A204.1 (cell line): Measurements from ENCODE around the gene GLI3.

ENCODE experiments used
- FAIRE-seq: peaks from 2 replicates; lab custom pipeline; 2012; peaks lifted over from hg19 to GRCh38; lab: Jason Lieb, UNC

Gene GLI3

GRCh38 chr7:41995632-41996271 lies 241.3 kb downstream of the GLI3 start:
- no peak for FAIRE-seq

DNA sequence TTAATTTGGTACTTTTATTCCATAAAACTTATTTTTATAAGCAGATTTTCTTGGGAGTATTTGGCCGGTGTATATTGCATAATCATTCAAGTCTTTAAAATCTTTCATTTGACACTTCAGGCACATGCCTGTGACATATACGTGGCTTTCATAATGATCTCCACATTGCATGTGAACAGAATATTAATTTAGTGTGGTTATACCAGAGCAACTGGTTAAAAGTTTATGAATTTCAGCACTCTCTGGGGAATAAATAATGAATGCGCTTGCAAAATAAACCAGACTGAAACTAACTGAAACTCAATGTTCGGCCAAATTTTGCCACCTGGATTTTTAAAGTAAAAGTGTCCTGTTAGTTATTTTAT lies 242.3 kb downstream of the GLI3 start:
- no peak for FAIRE-seq

DNA sequence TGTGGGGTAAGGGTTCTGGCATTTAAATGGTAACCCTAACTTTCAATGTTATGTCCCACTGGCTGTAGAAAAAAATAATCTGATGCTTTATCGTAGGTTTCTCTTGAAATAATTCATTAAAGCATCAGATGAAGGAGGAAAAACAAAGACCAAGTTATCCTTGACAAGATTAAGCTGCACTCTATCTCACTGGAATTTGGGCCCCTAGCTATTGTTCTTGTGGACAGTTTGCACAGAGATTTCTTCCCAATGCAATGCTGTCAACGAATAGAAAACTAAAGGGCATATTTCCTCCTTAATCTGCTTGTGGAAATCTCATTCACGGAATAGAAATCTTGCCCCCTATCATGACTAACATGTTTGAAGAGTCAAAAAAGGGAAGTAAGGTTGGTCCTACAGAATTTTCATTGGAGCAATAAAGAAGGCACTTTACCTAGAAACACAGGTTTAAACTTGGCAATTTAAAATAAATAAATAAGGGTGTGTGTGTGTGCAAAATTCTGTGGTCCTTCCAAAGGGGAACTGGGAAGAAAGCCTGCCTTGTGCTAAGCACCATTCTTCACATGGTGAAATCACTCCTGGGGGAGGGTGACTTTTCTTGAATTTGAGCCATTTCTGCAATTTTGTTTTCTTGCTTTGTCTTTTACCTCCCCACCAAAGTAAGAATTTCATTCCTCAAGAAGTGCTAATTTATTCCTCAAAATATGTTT lies 242.8 kb downstream of the GLI3 start:
- no peak for FAIRE-seq

- FAIRE-seq, result no peak
These were observed 243.8 kb downstream of the GLI3 start for GRCh38 chr7:41992881-41993867.

- FAIRE-seq, result no peak
These were observed 252.1 kb downstream of the GLI3 start for GRCh38 chr7:41984888-41985287.

GRCh38 chr7:41981046-41982040 lies 255.7 kb downstream of the GLI3 start:
- FAIRE-seq, result no peak

- FAIRE-seq, result no peak
These were observed 257.1 kb downstream of the GLI3 start for GRCh38 chr7:41979834-41980307.

- no peak for FAIRE-seq
These were observed 258.2 kb downstream of the GLI3 start for GRCh38 chr7:41978858-41979257.

GRCh38 chr7:41977661-41978060 lies 259.3 kb downstream of the GLI3 start:
- no peak for FAIRE-seq

- no peak for FAIRE-seq
These were observed 259.8 kb downstream of the GLI3 start for GRCh38 chr7:41977151-41977651.

- no peak for FAIRE-seq
These were observed 260.6 kb downstream of the GLI3 start for GRCh38 chr7:41976411-41976810.

- no peak for FAIRE-seq
These were observed 261.2 kb downstream of the GLI3 start for GRCh38 chr7:41975849-41976248.

- no peak for FAIRE-seq
These were observed 262.0 kb downstream of the GLI3 start for GRCh38 chr7:41974870-41975557.

DNA sequence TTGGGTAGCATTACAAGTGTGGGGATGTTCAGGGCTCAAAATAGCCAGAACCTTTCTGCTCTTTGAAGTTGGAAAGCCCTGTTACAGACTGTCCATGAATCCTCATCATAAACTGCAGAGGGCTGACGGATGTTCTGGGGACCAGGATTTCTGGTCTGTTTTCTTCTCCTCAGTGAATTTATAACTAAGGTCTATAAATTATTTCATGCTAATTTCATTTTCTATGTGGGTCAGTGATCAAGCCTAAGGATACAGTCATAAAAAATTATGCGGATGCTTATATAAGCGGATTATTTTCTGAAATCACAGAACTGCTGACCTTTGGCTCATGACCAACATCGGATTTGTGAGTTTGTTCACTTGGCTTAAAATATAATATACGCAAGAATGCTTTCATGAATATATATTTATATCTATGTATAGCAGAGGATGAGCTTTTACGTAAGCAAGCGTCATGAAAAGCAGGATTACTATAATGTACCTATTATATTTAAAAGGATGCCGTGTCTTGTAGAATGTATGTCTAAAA lies 263.7 kb downstream of the GLI3 start:
- FAIRE-seq, result no peak

DNA sequence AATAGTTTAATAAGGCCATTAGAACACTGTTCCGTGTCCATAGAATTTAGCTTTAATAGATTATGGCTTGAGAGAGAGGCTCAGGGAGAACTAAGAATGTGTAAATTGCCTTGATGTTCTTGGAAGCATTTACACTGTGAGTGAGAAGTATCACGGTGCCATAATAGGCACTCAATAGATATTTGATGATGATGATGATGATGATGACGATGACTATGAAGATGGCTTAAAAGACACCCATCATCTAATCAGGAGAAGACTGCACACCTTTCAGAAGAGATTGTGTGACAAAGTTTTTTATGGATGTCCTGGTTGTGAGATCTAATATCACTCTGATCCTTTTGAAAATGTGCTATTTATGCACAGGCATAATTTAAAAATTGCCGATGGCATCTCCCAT lies 264.2 kb downstream of the GLI3 start:
- FAIRE-seq, result no peak

GRCh38 chr7:41972270-41972669 lies 264.7 kb downstream of the GLI3 start:
- FAIRE-seq, result no peak

DNA sequence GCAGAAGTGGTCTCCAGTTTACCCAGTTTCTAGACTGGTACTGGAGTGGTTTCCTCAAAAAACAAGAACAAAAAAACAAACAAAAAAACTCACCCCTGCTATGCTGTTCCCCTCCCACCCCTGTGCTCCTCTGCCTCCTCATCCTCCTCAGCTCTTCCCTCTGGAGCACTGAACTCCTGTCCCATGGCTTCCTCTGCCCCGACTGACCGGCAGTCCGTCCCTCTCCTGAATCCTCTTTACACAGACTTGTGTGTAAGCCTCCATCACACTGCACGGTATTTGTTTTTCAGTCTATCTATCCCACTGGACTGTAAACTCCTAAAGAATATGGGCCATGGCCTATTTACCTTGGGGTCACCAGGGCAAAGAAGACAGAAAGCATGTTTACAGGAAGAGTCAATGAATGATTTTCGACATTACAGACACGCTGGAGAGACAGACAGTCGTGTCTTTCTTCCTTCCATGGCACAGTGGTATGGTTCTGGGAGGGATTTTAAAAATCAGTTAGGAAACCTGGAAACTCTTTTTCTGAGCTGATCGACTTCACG lies 265.3 kb downstream of the GLI3 start:
- FAIRE-seq, result no peak

- no peak for FAIRE-seq
These were observed 266.1 kb downstream of the GLI3 start for GRCh38 chr7:41970941-41971340.

- no peak for FAIRE-seq
These were observed 267.4 kb downstream of the GLI3 start for GRCh38 chr7:41969561-41970105.

DNA sequence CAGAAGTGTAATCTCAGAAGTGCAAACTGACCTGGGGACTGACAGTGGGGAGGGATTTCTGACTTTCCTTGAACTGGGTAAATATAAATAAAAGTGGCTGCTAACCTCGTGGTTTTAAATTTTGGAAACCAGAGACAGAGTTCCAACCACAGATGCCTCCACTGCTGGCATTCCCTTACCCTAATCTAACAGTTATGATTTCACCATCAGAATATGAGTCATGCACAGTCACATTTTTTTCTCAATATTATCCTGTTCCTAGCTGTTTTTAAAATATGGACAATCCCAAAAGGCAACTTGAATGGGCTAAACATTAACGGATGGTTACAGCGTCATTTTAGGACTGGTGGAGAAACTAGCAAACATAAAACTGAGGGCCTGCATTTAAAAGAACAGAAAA lies 269.9 kb downstream of the GLI3 start:
- no peak for FAIRE-seq
